Lower leg skin (tissue), 3 donors: ENCODE data around the gene OSTC.

ENCODE experiments used
- POLR2A ChIP-seq, 2 donors: fragments of 450-650 bp; IDR thresholded peaks; one replicate each; pipeline ENCODE4 v1.6.1; 2016 to 2017; ENCODE audit warnings: antibody characterized with exemption in 2 of 2, mild to moderate bottlenecking in 1 of 2, moderate library complexity in 1 of 2
- TF ChIP-seq, protein P1 (sequence below), 3 donors: fragments of 450-650 bp; IDR thresholded peaks; one replicate each; pipeline ENCODE4 v1.5.1; 2016; ENCODE audit warnings: antibody characterized with exemption in 3 of 3, mild to moderate bottlenecking in 3 of 3, moderate library complexity in 2 of 3

DNA sequence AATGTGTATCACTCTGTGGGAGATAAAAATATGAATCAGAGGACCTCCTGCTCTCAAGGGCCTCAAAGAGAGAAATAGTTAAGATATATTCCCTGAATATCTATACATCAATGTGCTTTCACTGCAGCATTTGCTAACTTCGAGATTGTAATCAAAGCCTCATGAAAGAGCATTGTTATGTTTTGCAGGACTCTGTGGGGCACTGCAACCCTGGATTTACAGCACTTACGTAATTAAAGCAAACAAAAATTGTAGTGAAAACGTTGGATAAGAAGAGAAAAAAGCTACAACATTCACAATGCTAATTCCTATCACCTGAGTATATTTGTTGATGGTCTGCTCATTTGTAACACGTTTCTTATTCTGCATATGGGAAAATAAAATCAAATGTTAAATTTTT is 64.5 kb downstream of the OSTC start:
- TF ChIP-seq POLR2A (IDR thresholded peaks at IDR 0.05) = no peak
- TF ChIP-seq, protein P1, sequence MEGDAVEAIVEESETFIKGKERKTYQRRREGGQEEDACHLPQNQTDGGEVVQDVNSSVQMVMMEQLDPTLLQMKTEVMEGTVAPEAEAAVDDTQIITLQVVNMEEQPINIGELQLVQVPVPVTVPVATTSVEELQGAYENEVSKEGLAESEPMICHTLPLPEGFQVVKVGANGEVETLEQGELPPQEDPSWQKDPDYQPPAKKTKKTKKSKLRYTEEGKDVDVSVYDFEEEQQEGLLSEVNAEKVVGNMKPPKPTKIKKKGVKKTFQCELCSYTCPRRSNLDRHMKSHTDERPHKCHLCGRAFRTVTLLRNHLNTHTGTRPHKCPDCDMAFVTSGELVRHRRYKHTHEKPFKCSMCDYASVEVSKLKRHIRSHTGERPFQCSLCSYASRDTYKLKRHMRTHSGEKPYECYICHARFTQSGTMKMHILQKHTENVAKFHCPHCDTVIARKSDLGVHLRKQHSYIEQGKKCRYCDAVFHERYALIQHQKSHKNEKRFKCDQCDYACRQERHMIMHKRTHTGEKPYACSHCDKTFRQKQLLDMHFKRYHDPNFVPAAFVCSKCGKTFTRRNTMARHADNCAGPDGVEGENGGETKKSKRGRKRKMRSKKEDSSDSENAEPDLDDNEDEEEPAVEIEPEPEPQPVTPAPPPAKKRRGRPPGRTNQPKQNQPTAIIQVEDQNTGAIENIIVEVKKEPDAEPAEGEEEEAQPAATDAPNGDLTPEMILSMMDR (IDR thresholded peaks at IDR 0.05) = no peak
